ENCODE measurements around the gene TSEN34.
"Not testable (repeated sequence)": the region's sequence is repeated elsewhere in the genome, so short reads cannot be mapped to it uniquely, and the experiment has no call there.

The TSEN34 gene

GRCh38 chr19:54201172-54201701, 10.1 kb downstream of the TSEN34 start:
- Histone ChIP-seq H3K4me3 (ENCODE audit: low read depth, low read length) (peak overlapping the region; percentile 93), H3K4me1 (ENCODE audit: control insufficient read depth, insufficient read depth, low read length, unreplicated experiment) (peaks cover 31% of the 10 kb centered on the region), H3K27ac (ENCODE audit: low read depth, low read length) (peak overlapping the region; percentile 89), H3K36me3 (ENCODE audit: insufficient read depth, low read length) (peaks cover 35% of the 10 kb centered on the region), H2AFZ (ENCODE audit: low read length, unreplicated experiment) (no peak overlapping the region), H3K79me2 (ENCODE audit: control insufficient read depth, insufficient read depth, low read length, unreplicated experiment) (peaks cover 52% of the 10 kb centered on the region), H3K27me3 (ENCODE audit: insufficient read depth, low read length) (no peaks in the 10 kb centered on the region)

GRCh38 chr19:54201980-54202379, 10.9 kb downstream of the TSEN34 start:
- Histone ChIP-seq H3K27ac (ENCODE audit: low read depth, low read length) (0 out of 2 replicates have a peak overlapping the region, but pooled peaks have one; percentile 89), H3K4me3 (ENCODE audit: low read depth, low read length) (peak overlapping the region; percentile 93), H3K27me3 (ENCODE audit: insufficient read depth, low read length) (no peaks in the 10 kb centered on the region), H2AFZ (ENCODE audit: low read length, unreplicated experiment) (no peak overlapping the region), H3K79me2 (ENCODE audit: control insufficient read depth, insufficient read depth, low read length, unreplicated experiment) (peaks cover 60% of the 10 kb centered on the region), H3K36me3 (ENCODE audit: insufficient read depth, low read length) (peaks cover 35% of the 10 kb centered on the region), H3K4me1 (ENCODE audit: control insufficient read depth, insufficient read depth, low read length, unreplicated experiment) (peaks cover 31% of the 10 kb centered on the region)

- no peak overlapping the region for H3K27ac ChIP-seq (ENCODE audit: low read depth, low read length)
- peaks cover 39% of the 10 kb centered on the region for H3K36me3 ChIP-seq (ENCODE audit: insufficient read depth, low read length)
- H3K79me2 ChIP-seq (ENCODE audit: control insufficient read depth, insufficient read depth, low read length, unreplicated experiment): peaks cover 62% of the 10 kb centered on the region
These were observed 12.1 kb downstream of the TSEN34 start for GRCh38 chr19:54203151-54203611.

GRCh38 chr19:54204767-54205468, 13.8 kb downstream of the TSEN34 start:
- Histone ChIP-seq H3K4me1 (ENCODE audit: control insufficient read depth, insufficient read depth, low read length, unreplicated experiment) (peaks cover 53% of the 10 kb centered on the region), H2AFZ (ENCODE audit: low read length, unreplicated experiment) (no peak overlapping the region), H3K79me2 (ENCODE audit: control insufficient read depth, insufficient read depth, low read length, unreplicated experiment) (peaks cover 62% of the 10 kb centered on the region), H3K27me3 (ENCODE audit: insufficient read depth, low read length) (no peaks in the 10 kb centered on the region), H3K36me3 (ENCODE audit: insufficient read depth, low read length) (peaks cover 39% of the 10 kb centered on the region), H3K4me3 (ENCODE audit: low read depth, low read length) (no peak overlapping the region), H3K27ac (ENCODE audit: low read depth, low read length) (no peak overlapping the region)

More at GRCh38 chr19:54203151-54203611, 12.1 kb downstream of the TSEN34 start:
- peaks cover 37% of the 10 kb centered on the region for H3K4me1 ChIP-seq (ENCODE audit: control insufficient read depth, insufficient read depth, low read length, unreplicated experiment)
- H3K27me3 ChIP-seq (ENCODE audit: insufficient read depth, low read length): no peaks in the 10 kb centered on the region
- no peak overlapping the region for H2AFZ ChIP-seq (ENCODE audit: low read length, unreplicated experiment)
- peak overlapping the region; percentile 93 for H3K4me3 ChIP-seq (ENCODE audit: low read depth, low read length)

- H3K79me2 ChIP-seq (ENCODE audit: control insufficient read depth, insufficient read depth, low read length, unreplicated experiment): peaks cover 59% of the 10 kb centered on the region
- H3K4me3 ChIP-seq (ENCODE audit: low read depth, low read length): no peak overlapping the region
- H3K36me3 ChIP-seq (ENCODE audit: insufficient read depth, low read length): peaks cover 37% of the 10 kb centered on the region
- no peaks in the 10 kb centered on the region for H3K27me3 ChIP-seq (ENCODE audit: insufficient read depth, low read length)
- H2AFZ ChIP-seq (ENCODE audit: low read length, unreplicated experiment): no peak overlapping the region
- peaks cover 58% of the 10 kb centered on the region for H3K4me1 ChIP-seq (ENCODE audit: control insufficient read depth, insufficient read depth, low read length, unreplicated experiment)
- H3K27ac ChIP-seq (ENCODE audit: low read depth, low read length): no peak overlapping the region
These were observed 15.1 kb downstream of the TSEN34 start for GRCh38 chr19:54206030-54206830.

- H3K27me3 ChIP-seq (ENCODE audit: insufficient read depth, low read length): no peaks in the 10 kb centered on the region
- H2AFZ ChIP-seq (ENCODE audit: low read length, unreplicated experiment): no peak overlapping the region
- H3K27ac ChIP-seq (ENCODE audit: low read depth, low read length): no peak overlapping the region
- peaks cover 56% of the 10 kb centered on the region for H3K4me1 ChIP-seq (ENCODE audit: control insufficient read depth, insufficient read depth, low read length, unreplicated experiment)
- peaks cover 32% of the 10 kb centered on the region for H3K36me3 ChIP-seq (ENCODE audit: insufficient read depth, low read length)
- H3K79me2 ChIP-seq (ENCODE audit: control insufficient read depth, insufficient read depth, low read length, unreplicated experiment): peaks cover 54% of the 10 kb centered on the region
- H3K4me3 ChIP-seq (ENCODE audit: low read depth, low read length): no peak overlapping the region
These were observed 15.7 kb downstream of the TSEN34 start for GRCh38 chr19:54206831-54207177.

GRCh38 chr19:54207193-54207592, 16.1 kb downstream of the TSEN34 start:
- peaks cover 29% of the 10 kb centered on the region for H3K36me3 ChIP-seq (ENCODE audit: insufficient read depth, low read length)
- not testable (repeated sequence) for H3K27ac ChIP-seq (ENCODE audit: low read depth, low read length)

GRCh38 chr19:54207676-54207982, 16.5 kb downstream of the TSEN34 start:
- Histone ChIP-seq H3K4me3 (ENCODE audit: low read depth, low read length) (no peak overlapping the region), H3K27me3 (ENCODE audit: insufficient read depth, low read length) (no peaks in the 10 kb centered on the region), H3K4me1 (ENCODE audit: control insufficient read depth, insufficient read depth, low read length, unreplicated experiment) (peaks cover 48% of the 10 kb centered on the region), H3K27ac (ENCODE audit: low read depth, low read length) (peak overlapping the region; percentile 84), H2AFZ (ENCODE audit: low read length, unreplicated experiment) (no peak overlapping the region), H3K36me3 (ENCODE audit: insufficient read depth, low read length) (peaks cover 24% of the 10 kb centered on the region), H3K79me2 (ENCODE audit: control insufficient read depth, insufficient read depth, low read length, unreplicated experiment) (peaks cover 45% of the 10 kb centered on the region)

More at GRCh38 chr19:54207193-54207592, 16.1 kb downstream of the TSEN34 start:
- not testable (repeated sequence) for H3K4me3 ChIP-seq (ENCODE audit: low read depth, low read length); H3K27me3 ChIP-seq (ENCODE audit: insufficient read depth, low read length); H2AFZ ChIP-seq (ENCODE audit: low read length, unreplicated experiment)
- Histone ChIP-seq H3K4me1 (ENCODE audit: control insufficient read depth, insufficient read depth, low read length, unreplicated experiment) (peaks cover 52% of the 10 kb centered on the region), H3K79me2 (ENCODE audit: control insufficient read depth, insufficient read depth, low read length, unreplicated experiment) (peaks cover 50% of the 10 kb centered on the region)

- Histone ChIP-seq H3K27ac (ENCODE audit: low read depth, low read length) (peak overlapping the region; percentile 84), H2AFZ (ENCODE audit: low read length, unreplicated experiment) (no peak overlapping the region), H3K4me3 (ENCODE audit: low read depth, low read length) (no peak overlapping the region), H3K36me3 (ENCODE audit: insufficient read depth, low read length) (peaks cover 19% of the 10 kb centered on the region), H3K79me2 (ENCODE audit: control insufficient read depth, insufficient read depth, low read length, unreplicated experiment) (peaks cover 40% of the 10 kb centered on the region), H3K27me3 (ENCODE audit: insufficient read depth, low read length) (no peaks in the 10 kb centered on the region), H3K4me1 (ENCODE audit: control insufficient read depth, insufficient read depth, low read length, unreplicated experiment) (peaks cover 42% of the 10 kb centered on the region)
These were observed 17.1 kb downstream of the TSEN34 start for GRCh38 chr19:54207983-54208783.

GRCh38 chr19:54208784-54209057, 17.6 kb downstream of the TSEN34 start:
- H3K79me2 ChIP-seq (ENCODE audit: control insufficient read depth, insufficient read depth, low read length, unreplicated experiment): peaks cover 34% of the 10 kb centered on the region

More at GRCh38 chr19:54208784-54209057, 17.6 kb downstream of the TSEN34 start:
- H2AFZ ChIP-seq (ENCODE audit: low read length, unreplicated experiment): no peak overlapping the region
- H3K4me1 ChIP-seq (ENCODE audit: control insufficient read depth, insufficient read depth, low read length, unreplicated experiment): peaks cover 39% of the 10 kb centered on the region
- no peaks in the 10 kb centered on the region for H3K27me3 ChIP-seq (ENCODE audit: insufficient read depth, low read length)
- H3K27ac ChIP-seq (ENCODE audit: low read depth, low read length): peak overlapping the region; percentile 84
- peaks cover 17% of the 10 kb centered on the region for H3K36me3 ChIP-seq (ENCODE audit: insufficient read depth, low read length)
- no peak overlapping the region for H3K4me3 ChIP-seq (ENCODE audit: low read depth, low read length)

All from ACC112 (cell line).